ENCODE data around the gene KCNQ1.

GRCh38 chr11:2481253-2481652, 36.4 kb downstream of the KCNQ1 start:
- no peak for TF ChIP-seq EZH2 (IDR thresholded peaks at IDR 0.05; ENCODE audit: insufficient read depth, poor library complexity, severe bottlenecking)
- TF ChIP-seq EZH2phosphoT487 (IDR thresholded peaks at IDR 0.05; ENCODE audit: insufficient read depth, low read depth), result no peak
